HL-60/S4 treated with phorbol 12-myristate 13-acetate at 8.2 ng/mL for 4 days and 3 days (cell line): ENCODE measurements around the gene IQCE.

Experiments
- in situ Hi-C: fragments of 300-500 bp; cut with MboI; formaldehyde crosslinking; loops from 2 replicates; pipeline ENCODE4 v1.15.0; 2022; ENCODE audit warnings: low sequenced_read_pairs

Gene IQCE

GRCh38 chr7:2644220-2644561, 85.4 kb downstream of the IQCE start:
- in situ Hi-C loops, result no loop called here

- in situ Hi-C loops, result no loop called here
Observed at GRCh38 chr7:2644562-2645273, 85.9 kb downstream of the IQCE start.

GRCh38 chr7:2645274-2645868, 86.6 kb downstream of the IQCE start:
- in situ Hi-C loops, result no loop called here

- in situ Hi-C loops, result no loop called here
Observed at GRCh38 chr7:2646336-2646679, 87.5 kb downstream of the IQCE start.

GRCh38 chr7:2646680-2647571, 88.1 kb downstream of the IQCE start:
- in situ Hi-C loops, result no loop called here

GRCh38 chr7:2647594-2648172, 88.9 kb downstream of the IQCE start:
- in situ Hi-C loops, result no loop called here

GRCh38 chr7:2649139-2649838, 90.5 kb downstream of the IQCE start:
- in situ Hi-C loops, result no loop called here

- in situ Hi-C loops, result no loop called here
Observed at GRCh38 chr7:2649991-2650390, 91.2 kb downstream of the IQCE start.

- in situ Hi-C loops, result no loop called here
Observed at GRCh38 chr7:2650451-2650850, 91.7 kb downstream of the IQCE start.

GRCh38 chr7:2651336-2651735, 92.6 kb downstream of the IQCE start:
- in situ Hi-C loops, result no loop called here

GRCh38 chr7:2651847-2652735, 93.3 kb downstream of the IQCE start:
- in situ Hi-C loops, result no loop called here

- in situ Hi-C loops, result no loop called here
Observed at GRCh38 chr7:2652736-2653060, 93.9 kb downstream of the IQCE start.

- in situ Hi-C loops, result no loop called here
Observed at GRCh38 chr7:2654059-2654458, 95.3 kb downstream of the IQCE start.

- in situ Hi-C loops, result no loop called here
Observed at GRCh38 chr7:2655870-2656614, 97.3 kb downstream of the IQCE start.

- in situ Hi-C loops, result no loop called here
Observed at GRCh38 chr7:2657208-2657607, 98.4 kb downstream of the IQCE start.

- in situ Hi-C loops, result no loop called here
Observed at GRCh38 chr7:2657920-2658671, 99.3 kb downstream of the IQCE start.

- in situ Hi-C loops, result no loop called here
Observed at GRCh38 chr7:2658941-2659340, 100.2 kb downstream of the IQCE start.

GRCh38 chr7:2659556-2660358, 101.0 kb downstream of the IQCE start:
- in situ Hi-C loops, result no loop called here
